A549 (cell line): Measurements from ENCODE around the gene GORASP1.

Experiments
- BCL3 ChIP-seq: fragments of >200 bp; sonication (Bioruptor Twin); formaldehyde crosslinking; IDR thresholded peaks from 3 replicates; pipeline ENCODE4 v1.6.1; 2016
- CEBPB ChIP-seq, 2 experiments: fragments of >200 bp in 1 of 2; sonication (Bioruptor Twin) in 1 of 2; formaldehyde crosslinking in 1 of 2; IDR thresholded peaks; 2 replicates each; pipeline ENCODE4 v1.6.1; 2012 to 2016
- EP300 ChIP-seq, 2 experiments: fragments of >200 bp; sonication (Bioruptor Twin); formaldehyde crosslinking; IDR thresholded peaks; 2 replicates in 1 of 2; 3 replicates in 1 of 2; pipeline ENCODE4 v1.6.1; 2016 to 2017
- FOSB ChIP-seq: fragments of 250-450 bp; sonication (Bioruptor Pico); IDR thresholded peaks from 2 replicates; pipeline ENCODE4 v1.5.0; 2020; ENCODE audit warnings: mild to moderate bottlenecking, moderate library complexity
- KDM1A ChIP-seq: fragments of 200-600 bp; sonication (generic); IDR thresholded peaks from 2 replicates; pipeline ENCODE4 v1.6.1; 2016; ENCODE audit warnings: low read depth, mild to moderate bottlenecking
- MAX ChIP-seq: IDR thresholded peaks from 2 replicates; pipeline ENCODE4 v1.6.1; 2012
- MAZ ChIP-seq: fragments of 150-350 bp; IDR thresholded peaks from 2 replicates; pipeline ENCODE4 v1.6.1; 2014; ENCODE audit warnings: antibody characterized with exemption, low read depth, low read length, borderline replicate concordance
- USF2 ChIP-seq: fragments of 450-650 bp; IDR thresholded peaks from 2 replicates; pipeline ENCODE4 v1.6.1; 2014; ENCODE audit warnings: antibody characterized with exemption
- TF ChIP-seq, protein P1 (sequence below): fragments of >200 bp; sonication (Bioruptor Twin); formaldehyde crosslinking; IDR thresholded peaks from 3 replicates; pipeline ENCODE4 v1.5.1; 2016
- TF ChIP-seq, protein P2 (sequence below): fragments of 250-450 bp; sonication (Bioruptor Pico); IDR thresholded peaks from 2 replicates; pipeline ENCODE4 v1.5.0; 2021; ENCODE audit warnings: mild to moderate bottlenecking, moderate library complexity, borderline replicate concordance

GRCh38 chr3:39088456-39088855 lies 19.0 kb downstream of the GORASP1 start:
- no peak for TF ChIP-seq MAZ
- TF ChIP-seq EP300 (IDR thresholded peaks at IDR 0.05), result no peak
- TF ChIP-seq, protein P1, sequence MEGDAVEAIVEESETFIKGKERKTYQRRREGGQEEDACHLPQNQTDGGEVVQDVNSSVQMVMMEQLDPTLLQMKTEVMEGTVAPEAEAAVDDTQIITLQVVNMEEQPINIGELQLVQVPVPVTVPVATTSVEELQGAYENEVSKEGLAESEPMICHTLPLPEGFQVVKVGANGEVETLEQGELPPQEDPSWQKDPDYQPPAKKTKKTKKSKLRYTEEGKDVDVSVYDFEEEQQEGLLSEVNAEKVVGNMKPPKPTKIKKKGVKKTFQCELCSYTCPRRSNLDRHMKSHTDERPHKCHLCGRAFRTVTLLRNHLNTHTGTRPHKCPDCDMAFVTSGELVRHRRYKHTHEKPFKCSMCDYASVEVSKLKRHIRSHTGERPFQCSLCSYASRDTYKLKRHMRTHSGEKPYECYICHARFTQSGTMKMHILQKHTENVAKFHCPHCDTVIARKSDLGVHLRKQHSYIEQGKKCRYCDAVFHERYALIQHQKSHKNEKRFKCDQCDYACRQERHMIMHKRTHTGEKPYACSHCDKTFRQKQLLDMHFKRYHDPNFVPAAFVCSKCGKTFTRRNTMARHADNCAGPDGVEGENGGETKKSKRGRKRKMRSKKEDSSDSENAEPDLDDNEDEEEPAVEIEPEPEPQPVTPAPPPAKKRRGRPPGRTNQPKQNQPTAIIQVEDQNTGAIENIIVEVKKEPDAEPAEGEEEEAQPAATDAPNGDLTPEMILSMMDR, result no peak
- no peak for TF ChIP-seq FOSB (CRISPR knock-in tag)
- no peak for TF ChIP-seq MAX
- TF ChIP-seq, protein P2, sequence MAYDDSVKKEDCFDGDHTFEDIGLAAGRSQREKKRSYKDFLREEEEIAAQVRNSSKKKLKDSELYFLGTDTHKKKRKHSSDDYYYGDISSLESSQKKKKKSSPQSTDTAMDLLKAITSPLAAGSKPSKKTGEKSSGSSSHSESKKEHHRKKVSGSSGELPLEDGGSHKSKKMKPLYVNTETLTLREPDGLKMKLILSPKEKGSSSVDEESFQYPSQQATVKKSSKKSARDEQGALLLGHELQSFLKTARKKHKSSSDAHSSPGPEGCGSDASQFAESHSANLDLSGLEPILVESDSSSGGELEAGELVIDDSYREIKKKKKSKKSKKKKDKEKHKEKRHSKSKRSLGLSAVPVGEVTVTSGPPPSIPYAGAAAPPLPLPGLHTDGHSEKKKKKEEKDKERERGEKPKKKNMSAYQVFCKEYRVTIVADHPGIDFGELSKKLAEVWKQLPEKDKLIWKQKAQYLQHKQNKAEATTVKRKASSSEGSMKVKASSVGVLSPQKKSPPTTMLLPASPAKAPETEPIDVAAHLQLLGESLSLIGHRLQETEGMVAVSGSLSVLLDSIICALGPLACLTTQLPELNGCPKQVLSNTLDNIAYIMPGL (CRISPR knock-in tag), result no peak
- no peak for TF ChIP-seq KDM1A
- no peak for TF ChIP-seq USF2
- TF ChIP-seq CEBPB (IDR thresholded peaks at IDR 0.05), result no peak
- TF ChIP-seq BCL3, result no peak
